ENCODE results near the gene CC2D1A. TPM values are rescaled to one million over a fixed set of nuclear protein-coding genes. Genes with fewer than 3 reads are reported as not detected.

The CC2D1A gene
- total and polyA plus RNA-seq, 2 experiments from 2014 or later, result 23.1 to 39.7 TPM

DNA sequence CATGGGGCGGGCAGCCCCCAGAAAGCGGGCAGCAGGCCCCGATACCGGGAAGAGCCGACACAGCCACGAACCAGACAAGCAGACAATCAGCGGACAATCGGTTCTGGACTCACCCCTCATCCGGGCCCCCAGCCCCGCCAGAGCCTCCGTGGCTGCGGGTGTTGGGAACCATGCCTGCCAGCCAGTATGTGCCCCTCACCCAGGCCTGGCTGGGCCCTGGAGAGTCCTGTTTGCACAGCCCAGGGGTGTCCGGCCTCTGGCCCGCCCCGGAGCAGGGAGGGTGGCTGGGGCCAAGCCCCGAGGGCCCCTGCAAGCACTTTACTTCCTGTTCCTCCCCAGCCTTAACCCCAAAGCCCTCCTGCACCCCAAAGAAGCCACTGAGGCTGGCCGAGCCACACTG is 24.4 kb downstream of the CC2D1A start (continued):
- no peak for TF ChIP-seq EZH2 (IDR thresholded peaks at IDR 0.05; ENCODE audit: low read depth, unreplicated experiment)
- TF ChIP-seq, protein P1, sequence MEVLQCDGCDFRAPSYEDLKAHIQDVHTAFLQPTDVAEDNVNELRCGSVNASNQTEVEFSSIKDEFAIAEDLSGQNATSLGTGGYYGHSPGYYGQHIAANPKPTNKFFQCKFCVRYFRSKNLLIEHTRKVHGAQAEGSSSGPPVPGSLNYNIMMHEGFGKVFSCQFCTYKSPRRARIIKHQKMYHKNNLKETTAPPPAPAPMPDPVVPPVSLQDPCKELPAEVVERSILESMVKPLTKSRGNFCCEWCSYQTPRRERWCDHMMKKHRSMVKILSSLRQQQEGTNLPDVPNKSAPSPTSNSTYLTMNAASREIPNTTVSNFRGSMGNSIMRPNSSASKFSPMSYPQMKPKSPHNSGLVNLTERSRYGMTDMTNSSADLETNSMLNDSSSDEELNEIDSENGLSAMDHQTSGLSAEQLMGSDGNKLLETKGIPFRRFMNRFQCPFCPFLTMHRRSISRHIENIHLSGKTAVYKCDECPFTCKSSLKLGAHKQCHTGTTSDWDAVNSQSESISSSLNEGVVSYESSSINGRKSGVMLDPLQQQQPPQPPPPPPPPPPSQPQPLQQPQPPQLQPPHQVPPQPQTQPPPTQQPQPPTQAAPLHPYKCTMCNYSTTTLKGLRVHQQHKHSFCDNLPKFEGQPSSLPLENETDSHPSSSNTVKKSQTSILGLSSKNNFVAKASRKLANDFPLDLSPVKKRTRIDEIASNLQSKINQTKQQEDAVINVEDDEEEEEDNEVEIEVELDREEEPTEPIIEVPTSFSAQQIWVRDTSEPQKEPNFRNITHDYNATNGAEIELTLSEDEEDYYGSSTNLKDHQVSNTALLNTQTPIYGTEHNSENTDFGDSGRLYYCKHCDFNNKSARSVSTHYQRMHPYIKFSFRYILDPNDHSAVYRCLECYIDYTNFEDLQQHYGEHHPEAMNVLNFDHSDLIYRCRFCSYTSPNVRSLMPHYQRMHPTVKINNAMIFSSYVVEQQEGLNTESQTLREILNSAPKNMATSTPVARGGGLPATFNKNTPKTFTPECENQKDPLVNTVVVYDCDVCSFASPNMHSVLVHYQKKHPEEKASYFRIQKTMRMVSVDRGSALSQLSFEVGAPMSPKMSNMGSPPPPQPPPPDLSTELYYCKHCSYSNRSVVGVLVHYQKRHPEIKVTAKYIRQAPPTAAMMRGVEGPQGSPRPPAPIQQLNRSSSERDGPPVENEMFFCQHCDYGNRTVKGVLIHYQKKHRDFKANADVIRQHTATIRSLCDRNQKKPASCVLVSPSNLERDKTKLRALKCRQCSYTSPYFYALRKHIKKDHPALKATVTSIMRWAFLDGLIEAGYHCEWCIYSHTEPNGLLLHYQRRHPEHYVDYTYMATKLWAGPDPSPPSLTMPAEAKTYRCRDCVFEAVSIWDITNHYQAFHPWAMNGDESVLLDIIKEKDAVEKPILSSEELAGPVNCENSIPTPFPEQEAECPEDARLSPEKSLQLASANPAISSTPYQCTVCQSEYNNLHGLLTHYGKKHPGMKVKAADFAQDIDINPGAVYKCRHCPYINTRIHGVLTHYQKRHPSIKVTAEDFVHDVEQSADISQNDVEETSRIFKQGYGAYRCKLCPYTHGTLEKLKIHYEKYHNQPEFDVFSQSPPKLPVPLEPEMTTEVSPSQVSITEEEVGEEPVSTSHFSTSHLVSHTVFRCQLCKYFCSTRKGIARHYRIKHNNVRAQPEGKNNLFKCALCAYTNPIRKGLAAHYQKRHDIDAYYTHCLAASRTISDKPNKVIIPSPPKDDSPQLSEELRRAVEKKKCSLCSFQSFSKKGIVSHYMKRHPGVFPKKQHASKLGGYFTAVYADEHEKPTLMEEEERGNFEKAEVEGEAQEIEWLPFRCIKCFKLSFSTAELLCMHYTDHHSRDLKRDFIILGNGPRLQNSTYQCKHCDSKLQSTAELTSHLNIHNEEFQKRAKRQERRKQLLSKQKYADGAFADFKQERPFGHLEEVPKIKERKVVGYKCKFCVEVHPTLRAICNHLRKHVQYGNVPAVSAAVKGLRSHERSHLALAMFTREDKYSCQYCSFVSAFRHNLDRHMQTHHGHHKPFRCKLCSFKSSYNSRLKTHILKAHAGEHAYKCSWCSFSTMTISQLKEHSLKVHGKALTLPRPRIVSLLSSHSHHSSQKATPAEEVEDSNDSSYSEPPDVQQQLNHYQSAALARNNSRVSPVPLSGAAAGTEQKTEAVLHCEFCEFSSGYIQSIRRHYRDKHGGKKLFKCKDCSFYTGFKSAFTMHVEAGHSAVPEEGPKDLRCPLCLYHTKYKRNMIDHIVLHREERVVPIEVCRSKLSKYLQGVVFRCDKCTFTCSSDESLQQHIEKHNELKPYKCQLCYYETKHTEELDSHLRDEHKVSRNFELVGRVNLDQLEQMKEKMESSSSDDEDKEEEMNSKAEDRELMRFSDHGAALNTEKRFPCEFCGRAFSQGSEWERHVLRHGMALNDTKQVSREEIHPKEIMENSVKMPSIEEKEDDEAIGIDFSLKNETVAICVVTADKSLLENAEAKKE (CRISPR knock-in tag; IDR thresholded peaks at IDR 0.05), result no peak
- TF ChIP-seq, protein P2, sequence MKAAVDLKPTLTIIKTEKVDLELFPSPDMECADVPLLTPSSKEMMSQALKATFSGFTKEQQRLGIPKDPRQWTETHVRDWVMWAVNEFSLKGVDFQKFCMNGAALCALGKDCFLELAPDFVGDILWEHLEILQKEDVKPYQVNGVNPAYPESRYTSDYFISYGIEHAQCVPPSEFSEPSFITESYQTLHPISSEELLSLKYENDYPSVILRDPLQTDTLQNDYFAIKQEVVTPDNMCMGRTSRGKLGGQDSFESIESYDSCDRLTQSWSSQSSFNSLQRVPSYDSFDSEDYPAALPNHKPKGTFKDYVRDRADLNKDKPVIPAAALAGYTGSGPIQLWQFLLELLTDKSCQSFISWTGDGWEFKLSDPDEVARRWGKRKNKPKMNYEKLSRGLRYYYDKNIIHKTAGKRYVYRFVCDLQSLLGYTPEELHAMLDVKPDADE (IDR thresholded peaks at IDR 0.05), result no peak

DNA sequence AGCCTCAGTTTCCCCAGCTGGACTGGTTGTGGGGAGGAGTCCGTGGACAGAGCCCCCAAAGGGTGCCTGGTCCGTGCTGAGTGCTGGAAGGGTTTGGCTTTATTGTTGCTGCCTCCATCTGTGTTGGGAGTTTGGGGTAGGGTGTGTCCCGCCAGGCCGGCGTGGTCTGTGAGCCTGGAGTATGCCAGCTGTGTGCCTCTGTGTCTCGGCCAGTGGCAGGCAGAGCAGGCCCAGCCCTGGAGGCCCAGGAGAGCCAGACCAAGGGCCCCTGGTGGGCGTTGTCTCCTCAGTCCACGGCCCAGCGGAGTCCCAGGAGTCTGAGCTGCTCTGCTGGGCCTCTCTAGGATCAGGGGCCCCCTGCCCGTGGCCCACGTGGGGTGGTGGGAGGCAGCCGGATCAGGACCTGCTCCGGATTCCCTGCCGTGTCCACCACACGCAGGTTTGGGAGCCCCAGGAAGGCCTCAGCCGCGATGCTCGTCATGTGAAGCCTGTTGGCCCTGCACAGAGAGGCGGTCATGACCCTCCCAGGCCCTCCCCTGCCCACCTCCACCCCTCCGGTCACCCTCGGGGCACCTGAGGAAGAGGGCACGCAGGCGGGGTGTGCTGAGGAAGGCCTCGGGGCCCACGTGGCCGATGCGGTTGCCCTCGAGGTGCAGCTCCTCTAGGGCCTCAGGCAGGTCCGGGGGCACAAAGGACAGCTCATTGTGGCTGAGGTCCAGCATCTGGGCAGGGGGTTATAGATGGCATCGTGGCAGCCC is 25.6 kb downstream of the CC2D1A start:
- Histone ChIP-seq H3K27ac (ENCODE audit: low read depth) (no peak overlapping the region), H3K79me2 (replicated peaks; ENCODE audit: insufficient read depth) (no peaks in the 10 kb centered on the region), H4K20me1 (replicated peaks; ENCODE audit: insufficient read depth) (no peaks in the 10 kb centered on the region; the same call in 1 of the 2 replicates), H3K9me2 (ENCODE audit: insufficient read depth) (no peaks in the 10 kb centered on the region), H3K4me3 (no peak overlapping the region), H3K27me3 (ENCODE audit: insufficient read depth) (no peaks in the 10 kb centered on the region), H3K36me3 (ENCODE audit: insufficient read depth) (0 out of 2 replicates have a peak, but pooled peaks cover 4% of the 10 kb centered on the region), H3F3A (replicated peaks; ENCODE audit: low read depth) (peaks cover 15% of the 10 kb centered on the region), H3K4me1 (ENCODE audit: insufficient read depth) (peaks cover 9% of the 10 kb centered on the region; the same call in 1 of the 2 replicates), H2AFZ (no peak overlapping the region), H3K4me2 (no peak overlapping the region)
- no peak for ATAC-seq
- Mint-ChIP-seq H3K4me1 (peaks cover 26% of the 10 kb centered on the region), H3K36me3 (ENCODE audit: low read depth) (peaks cover 15% of the 10 kb centered on the region), H3K4me3 (no peak overlapping the region), H3K27ac (no peak overlapping the region), H3K27me3 (ENCODE audit: insufficient read depth, low read depth, poor library complexity) (peaks cover 7% of the 10 kb centered on the region), H3K9me3 (no peaks in the 10 kb centered on the region; the same call in 2 of the 3 replicates)
- no peak for DNase-seq (ENCODE audit: low spot score)
- no peak for TF ChIP-seq NANOG (IDR thresholded peaks at IDR 0.05; ENCODE audit: borderline replicate concordance)
- TF ChIP-seq, protein P3, sequence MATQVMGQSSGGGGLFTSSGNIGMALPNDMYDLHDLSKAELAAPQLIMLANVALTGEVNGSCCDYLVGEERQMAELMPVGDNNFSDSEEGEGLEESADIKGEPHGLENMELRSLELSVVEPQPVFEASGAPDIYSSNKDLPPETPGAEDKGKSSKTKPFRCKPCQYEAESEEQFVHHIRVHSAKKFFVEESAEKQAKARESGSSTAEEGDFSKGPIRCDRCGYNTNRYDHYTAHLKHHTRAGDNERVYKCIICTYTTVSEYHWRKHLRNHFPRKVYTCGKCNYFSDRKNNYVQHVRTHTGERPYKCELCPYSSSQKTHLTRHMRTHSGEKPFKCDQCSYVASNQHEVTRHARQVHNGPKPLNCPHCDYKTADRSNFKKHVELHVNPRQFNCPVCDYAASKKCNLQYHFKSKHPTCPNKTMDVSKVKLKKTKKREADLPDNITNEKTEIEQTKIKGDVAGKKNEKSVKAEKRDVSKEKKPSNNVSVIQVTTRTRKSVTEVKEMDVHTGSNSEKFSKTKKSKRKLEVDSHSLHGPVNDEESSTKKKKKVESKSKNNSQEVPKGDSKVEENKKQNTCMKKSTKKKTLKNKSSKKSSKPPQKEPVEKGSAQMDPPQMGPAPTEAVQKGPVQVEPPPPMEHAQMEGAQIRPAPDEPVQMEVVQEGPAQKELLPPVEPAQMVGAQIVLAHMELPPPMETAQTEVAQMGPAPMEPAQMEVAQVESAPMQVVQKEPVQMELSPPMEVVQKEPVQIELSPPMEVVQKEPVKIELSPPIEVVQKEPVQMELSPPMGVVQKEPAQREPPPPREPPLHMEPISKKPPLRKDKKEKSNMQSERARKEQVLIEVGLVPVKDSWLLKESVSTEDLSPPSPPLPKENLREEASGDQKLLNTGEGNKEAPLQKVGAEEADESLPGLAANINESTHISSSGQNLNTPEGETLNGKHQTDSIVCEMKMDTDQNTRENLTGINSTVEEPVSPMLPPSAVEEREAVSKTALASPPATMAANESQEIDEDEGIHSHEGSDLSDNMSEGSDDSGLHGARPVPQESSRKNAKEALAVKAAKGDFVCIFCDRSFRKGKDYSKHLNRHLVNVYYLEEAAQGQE (IDR thresholded peaks at IDR 0.05; ENCODE audit: unreplicated experiment), result no peak
- no peak for TF ChIP-seq EZH2 (IDR thresholded peaks at IDR 0.05; ENCODE audit: low read depth, unreplicated experiment)
- TF ChIP-seq STAT1 (IDR thresholded peaks at IDR 0.05; ENCODE audit: unreplicated experiment), result no peak
